Mesothelial cell of epicardium (in vitro differentiated cells): ENCODE data around the gene PRCD. TPM values are rescaled to one million over a fixed set of nuclear protein-coding genes. Genes with fewer than 3 reads are reported as not detected.

Source experiments
- DNase-seq, 2 experiments: peaks; one replicate each; pipeline ENCODE4 v3.0.0; 2021; ENCODE audit warnings: low spot score in 2 of 2; ENCODE audit not compliant: unreplicated experiment in 2 of 2
- H3K27ac Mint-ChIP-seq: 2 replicates; pipeline ENCODE4 v1.8.0; 2021; ENCODE audit warnings: mixed read lengths
- H3K27me3 Mint-ChIP-seq: 2 replicates; pipeline ENCODE4 v1.8.0; 2021; ENCODE audit warnings: low read depth, mixed read lengths
- H3K36me3 Mint-ChIP-seq: 2 replicates; pipeline ENCODE4 v1.8.0; 2021; ENCODE audit warnings: mixed read lengths
- H3K4me1 Mint-ChIP-seq: 2 replicates; pipeline ENCODE4 v1.8.0; 2021; ENCODE audit warnings: mixed read lengths
- H3K4me3 Mint-ChIP-seq: 2 replicates; pipeline ENCODE4 v1.8.0; 2021; ENCODE audit warnings: mild to moderate bottlenecking, moderate library complexity, mixed read lengths
- H3K9me3 Mint-ChIP-seq: 2 replicates; pipeline ENCODE4 v1.8.0; 2021; ENCODE audit warnings: mixed read lengths
- CTCF ChIP-seq: fragments of 200-600 bp; sonication (generic); IDR thresholded peaks from one replicate; pipeline ENCODE4 v1.5.0; 2021; ENCODE audit warnings: antibody characterized with exemption; ENCODE audit not compliant: unreplicated experiment
- total RNA-seq: library from RNA; stranded (reverse); gene quantifications from 3 replicates; pipeline ENCODE4 v1.2.1, GENCODE V29; 2021

Gene PRCD
- total RNA-seq, 1 donor from 2014 or later: 9.9 TPM

- Mint-ChIP-seq H3K27me3 (peaks cover 23% of the 10 kb centered on the region), H3K36me3 (no peaks in the 10 kb centered on the region), H3K9me3 (no peaks in the 10 kb centered on the region), H3K27ac (no peak overlapping the region), H3K4me1 (peaks cover 56% of the 10 kb centered on the region), H3K4me3 (no peak overlapping the region)
- TF ChIP-seq CTCF: no peak
- DNase-seq: no peak
These were observed 2.1 kb downstream of the PRCD start for GRCh38 chr17:76541739-76542454.

DNA sequence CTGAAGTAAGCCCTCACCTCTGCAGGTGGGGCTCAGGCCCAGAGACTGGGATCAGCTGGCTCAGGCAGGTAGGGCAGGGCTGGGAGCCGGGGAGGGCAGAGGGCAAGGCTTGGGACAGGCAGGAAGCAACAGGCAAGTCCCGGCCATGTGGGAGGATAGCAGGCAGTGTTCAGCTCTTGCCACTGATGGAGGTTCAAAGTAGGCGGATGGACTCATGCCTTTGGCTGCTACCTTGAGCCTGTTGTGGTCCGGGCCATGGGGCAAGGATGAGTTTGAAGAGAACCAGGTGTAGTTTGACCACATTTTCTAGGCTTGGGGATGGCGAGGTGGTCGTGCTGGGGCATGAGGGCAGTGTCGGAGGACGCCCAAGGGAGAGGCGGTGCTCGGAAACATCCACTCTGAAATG, 2.7 kb downstream of the PRCD start:
- DNase-seq: no peak
- peaks cover 56% of the 10 kb centered on the region for H3K4me1 Mint-ChIP-seq
- no peaks in the 10 kb centered on the region for H3K36me3 Mint-ChIP-seq
- TF ChIP-seq CTCF: no peak
- H3K4me3 Mint-ChIP-seq: no peak overlapping the region
- no peak overlapping the region for H3K27ac Mint-ChIP-seq
- H3K27me3 Mint-ChIP-seq: peaks cover 20% of the 10 kb centered on the region
- no peaks in the 10 kb centered on the region for H3K9me3 Mint-ChIP-seq

DNA sequence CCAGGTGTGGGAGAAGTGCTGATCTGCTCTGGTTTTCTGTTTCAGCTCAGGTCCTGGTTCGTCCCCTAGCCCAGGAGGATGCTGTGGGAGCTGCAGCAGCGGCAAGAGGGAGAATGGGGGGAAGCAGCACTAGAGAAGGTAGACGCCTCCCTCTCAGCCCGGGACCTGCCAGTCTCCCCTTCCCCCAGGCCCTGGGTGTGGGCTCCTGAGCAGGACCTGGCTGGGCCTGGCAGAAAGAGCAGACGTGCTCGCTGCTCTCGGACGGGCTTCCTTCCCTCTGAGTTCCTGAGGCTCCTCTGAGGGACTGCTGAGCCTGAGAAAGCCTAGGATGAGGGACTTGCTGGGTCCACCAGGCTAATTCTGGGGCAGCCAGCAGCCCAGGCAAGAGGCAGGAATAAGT, 3.1 kb downstream of the PRCD start:
- Mint-ChIP-seq H3K9me3 (no peaks in the 10 kb centered on the region), H3K27me3 (peaks cover 20% of the 10 kb centered on the region), H3K27ac (no peak overlapping the region), H3K4me1 (peaks cover 56% of the 10 kb centered on the region), H3K4me3 (no peak overlapping the region), H3K36me3 (no peaks in the 10 kb centered on the region)
- no peak for TF ChIP-seq CTCF
- no peak for DNase-seq

- no peak for DNase-seq
- peaks cover 54% of the 10 kb centered on the region for H3K4me1 Mint-ChIP-seq
- no peak overlapping the region for H3K4me3 Mint-ChIP-seq
- H3K9me3 Mint-ChIP-seq: no peaks in the 10 kb centered on the region
- H3K36me3 Mint-ChIP-seq: no peaks in the 10 kb centered on the region
- peak overlapping the region; percentile 93 for H3K27ac Mint-ChIP-seq
- H3K27me3 Mint-ChIP-seq: peaks cover 17% of the 10 kb centered on the region
- no peak for TF ChIP-seq CTCF
These were observed 3.6 kb downstream of the PRCD start for GRCh38 chr17:76543482-76543825.

DNA sequence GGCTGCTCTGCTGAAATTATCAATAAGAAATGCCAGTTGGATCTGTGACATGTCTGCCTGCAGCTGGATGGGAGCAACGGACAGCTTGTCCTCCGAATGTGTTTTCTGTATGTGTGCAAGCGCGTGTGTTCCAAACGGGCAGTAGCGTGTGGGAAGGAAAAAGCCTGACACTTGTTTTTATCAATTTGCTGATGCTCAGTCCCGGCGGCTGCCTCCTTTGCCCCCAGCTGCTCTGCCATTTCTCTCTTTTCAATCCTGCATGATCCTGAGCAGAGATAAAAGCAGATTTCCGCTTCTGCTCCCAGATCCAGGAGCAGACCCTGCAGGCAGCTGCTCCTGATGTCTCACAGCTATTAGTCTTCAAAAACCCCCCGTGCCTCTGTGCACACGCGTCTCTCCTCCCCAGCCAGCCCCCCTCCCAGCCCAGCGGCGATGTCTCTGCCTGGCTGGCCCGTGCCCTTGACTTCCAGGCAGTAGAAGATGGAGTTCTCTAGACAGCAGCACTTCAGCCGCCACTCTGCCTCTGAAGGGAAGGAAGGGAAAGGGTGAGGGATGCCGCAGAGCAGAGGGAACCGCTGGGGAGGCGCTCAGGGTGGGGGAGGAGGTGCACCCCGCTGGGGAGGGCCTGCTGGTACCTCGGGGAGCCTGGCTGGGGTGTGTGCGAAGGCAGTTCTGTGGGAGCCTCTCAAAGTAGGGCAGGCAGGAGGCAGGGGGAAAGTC, 4.1 kb downstream of the PRCD start:
- peak overlapping the region; percentile 93 for H3K27ac Mint-ChIP-seq
- peaks cover 49% of the 10 kb centered on the region for H3K4me1 Mint-ChIP-seq
- H3K27me3 Mint-ChIP-seq: peaks cover 12% of the 10 kb centered on the region
- no peak for TF ChIP-seq CTCF
- peak overlapping the region; percentile 54 for H3K4me3 Mint-ChIP-seq
- H3K9me3 Mint-ChIP-seq: no peaks in the 10 kb centered on the region
- DNase-seq: peak in 1 of 2 experiments; percentile 60
- no peaks in the 10 kb centered on the region for H3K36me3 Mint-ChIP-seq
